Fibroblast of skin of back (primary cell): ENCODE data around the gene ARID3A.
A peak's percentile ranks its signal among the peaks of the same experiment; 100 is the strongest.
"Not testable (repeated sequence)": the region's sequence is repeated elsewhere in the genome, so short reads cannot be mapped to it uniquely, and the experiment has no call there.

Experiments used
- DNase-seq: peaks from one replicate; pipeline ENCODE4 v3.0.0-alpha.2; 2013

Gene ARID3A

DNA sequence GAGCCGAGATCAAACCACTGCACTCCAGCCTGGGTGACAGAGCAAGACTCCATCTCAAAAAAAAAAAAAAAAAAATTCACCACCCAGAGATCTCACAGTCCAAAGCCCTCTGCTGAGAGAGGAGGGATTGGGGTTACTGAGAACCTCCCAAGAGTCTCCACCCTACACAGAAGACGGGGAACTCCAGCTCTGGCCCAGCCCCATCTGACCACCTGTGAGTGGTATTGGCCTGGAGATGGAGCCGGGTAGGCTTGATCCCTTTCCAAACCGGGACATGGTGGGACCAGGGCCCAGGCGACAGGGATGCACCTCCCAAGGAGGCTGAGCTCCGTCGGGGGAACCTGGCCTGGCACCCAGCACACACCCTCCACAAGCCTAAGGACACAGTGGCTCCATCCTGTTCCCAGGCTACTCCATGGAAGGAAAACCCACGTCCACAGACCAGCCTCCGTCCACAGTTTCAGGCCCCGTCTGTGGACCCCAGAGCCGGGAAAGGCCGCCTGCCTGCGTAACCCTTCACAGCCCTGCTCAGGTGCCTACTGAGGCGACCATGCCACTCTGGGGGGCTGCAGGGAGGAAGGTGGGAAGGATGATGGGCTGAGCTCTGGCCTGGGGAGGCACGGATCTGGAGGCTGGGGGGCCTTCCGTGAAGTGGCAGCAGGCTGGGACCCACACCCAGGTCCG is 93.2 kb downstream of the ARID3A start:
- DNase-seq: no peak

DNA sequence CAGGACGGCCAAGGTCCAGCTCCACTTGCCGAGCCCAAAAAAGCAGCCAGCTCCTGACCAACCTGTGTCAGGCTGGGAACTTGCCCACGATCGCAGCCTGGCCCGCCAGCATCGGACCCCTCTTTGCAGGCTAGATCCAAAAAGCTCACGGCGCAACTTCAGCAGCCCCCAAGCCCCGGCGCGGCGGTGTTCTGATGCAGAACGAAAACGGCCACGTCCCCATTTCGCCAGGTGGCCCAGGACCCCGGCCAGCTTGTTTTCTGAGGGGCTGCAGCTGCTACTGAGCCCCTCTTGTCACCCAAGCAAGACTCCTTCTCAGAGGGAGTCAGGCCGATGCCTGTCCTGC is 93.8 kb downstream of the ARID3A start:
- DNase-seq: no peak

DNA sequence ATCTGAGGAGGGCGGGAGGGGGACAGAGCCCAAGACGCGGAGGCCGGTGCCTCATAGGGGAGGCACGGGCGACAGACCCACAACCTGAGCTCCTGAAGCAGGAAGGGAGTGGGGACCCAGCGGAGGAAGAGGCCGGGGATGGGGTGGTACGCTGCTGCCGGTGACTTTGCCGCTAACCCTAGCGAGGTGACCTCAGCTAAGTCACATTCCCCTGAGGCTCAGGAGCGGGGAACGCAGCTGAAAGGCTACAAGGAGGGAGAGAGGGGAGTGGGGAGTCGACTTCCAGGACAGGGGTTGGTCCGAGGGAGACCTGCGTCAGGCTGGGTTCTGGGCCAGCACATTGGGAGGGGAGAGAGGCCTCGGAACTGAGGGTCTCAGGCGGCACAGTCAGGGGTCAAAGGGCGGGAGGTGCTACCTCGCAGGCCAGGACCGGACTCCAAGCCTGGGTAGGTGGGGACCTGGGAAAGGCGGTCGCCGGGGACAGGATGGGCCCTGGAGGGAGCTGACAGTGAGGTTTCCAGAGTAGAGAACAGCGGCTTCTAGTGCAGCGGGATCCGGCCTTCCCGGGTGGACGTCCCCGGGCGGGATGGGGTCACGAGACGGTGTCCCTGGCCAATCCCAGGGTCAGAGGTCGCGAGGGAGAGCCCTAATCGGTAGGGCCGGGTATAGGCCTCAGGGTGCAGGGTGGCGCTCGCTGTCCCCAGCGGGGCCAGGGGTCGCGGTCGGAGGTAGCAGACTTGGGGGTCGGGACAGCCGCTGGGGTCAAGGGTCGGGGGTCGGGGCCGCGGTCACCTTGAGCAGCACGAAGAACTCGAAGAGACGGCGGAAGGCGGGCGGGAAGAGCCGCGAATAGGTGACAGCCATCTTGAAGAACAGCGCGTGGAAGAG is 94.4 kb downstream of the ARID3A start:
- DNase-seq: no peak

DNA sequence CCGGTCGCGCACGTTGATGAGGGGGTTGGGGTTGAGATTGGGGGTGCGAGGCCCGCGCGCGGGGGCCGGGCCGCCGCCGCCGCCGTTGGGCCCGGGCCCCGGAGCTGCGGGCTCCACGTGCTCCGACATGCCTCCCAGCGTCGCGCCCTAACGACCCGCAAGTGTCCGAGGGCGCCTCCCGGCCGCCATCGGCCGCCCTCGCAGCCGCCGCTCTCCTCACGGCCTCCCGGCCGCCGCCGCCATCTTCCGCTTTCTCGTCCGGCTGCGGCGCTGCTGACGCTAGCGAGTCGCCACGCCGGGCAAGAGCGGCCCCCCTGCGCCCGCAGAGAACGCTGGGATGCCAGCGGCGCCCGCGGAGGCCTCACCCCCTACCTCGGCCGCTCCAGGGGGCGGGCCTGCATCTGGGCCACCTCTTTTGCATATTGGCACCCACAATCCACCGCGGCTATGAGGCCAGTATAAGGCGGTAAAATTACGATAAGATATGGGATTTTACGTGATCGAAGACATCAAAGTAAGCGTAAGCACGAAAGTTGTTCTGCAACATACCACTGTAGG is 95.1 kb downstream of the ARID3A start, which contains the start of gene TMEM259:
TMEM259 (minus strand) TSS at position 256 of the 558 bp plus-strand sequence; CDS start at position 129, 127 bp downstream.
- peak; percentile 97 for DNase-seq

DNA sequence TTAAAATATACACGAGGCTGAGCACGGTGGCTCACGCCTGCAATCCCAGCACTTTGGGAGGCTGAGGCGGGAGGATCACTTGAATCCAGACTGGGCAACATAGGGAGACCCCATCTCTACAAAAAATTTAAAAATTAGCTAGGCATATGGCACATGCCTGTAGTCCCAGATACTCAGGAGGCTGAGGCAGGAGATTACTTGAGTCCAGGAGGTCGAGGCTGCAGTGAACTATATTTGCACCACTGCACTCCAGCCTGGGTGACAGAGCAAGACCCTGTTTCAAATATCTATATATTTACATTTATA is 98.0 kb downstream of the ARID3A start:
- DNase-seq: not testable (repeated sequence)

DNA sequence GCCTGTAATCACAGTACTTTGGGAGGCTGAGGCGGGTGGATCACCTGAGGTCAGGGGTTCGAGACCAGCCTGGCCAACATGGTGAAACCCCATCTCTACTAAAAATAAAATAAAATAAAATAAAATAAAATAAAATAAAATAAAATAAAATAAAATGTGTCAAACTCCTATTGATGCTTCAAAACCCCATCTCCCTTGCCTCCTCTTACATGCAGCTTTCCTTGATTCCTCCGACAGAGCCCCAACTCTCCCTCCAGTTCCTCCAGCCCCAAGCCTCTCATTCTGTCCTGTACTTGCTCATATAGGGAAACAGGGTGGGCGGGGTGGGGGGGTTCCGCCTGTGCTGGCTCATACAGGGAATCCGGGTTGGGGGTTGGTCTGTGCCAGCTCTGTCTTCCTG is 99.2 kb downstream of the ARID3A start:
- not testable (repeated sequence) for DNase-seq
